WTC11 (cell line): Measurements from ENCODE around the gene ZBTB48. TPM values are rescaled to one million over a fixed set of nuclear protein-coding genes. Genes with fewer than 3 reads are reported as not detected.

Source experiments
- ATAC-seq: fragments of 200-7000 bp; cut with Tn5 transposase; 2 replicates; pipeline ENCODE4 v1.10.0; 2021; ENCODE audit warnings: mild to moderate bottlenecking, moderate library complexity
- CTCF ChIA-PET: fragments of 300-600 bp; sonication (Branson Sonifier 250); formaldehyde crosslinking; loops from one replicate; lab custom pipeline; 2021; ENCODE audit warnings: antibody characterized with exemption; lab: Charles Lee
- POLR2A ChIA-PET: fragments of 350-600 bp; sonication (Branson Sonifier 250); formaldehyde crosslinking; loops from one replicate; lab custom pipeline; 2021; ENCODE audit warnings: antibody characterized with exemption; lab: Charles Lee
- DNase-seq: peaks from one replicate; pipeline ENCODE4 v3.0.0; 2021; ENCODE audit warnings: low spot score
- H3K27ac Mint-ChIP-seq: 2 replicates; pipeline ENCODE4 v1.8.0; 2021; ENCODE audit warnings: mixed read lengths
- H3K27me3 Mint-ChIP-seq: 2 replicates; pipeline ENCODE4 v1.8.0; 2021; ENCODE audit warnings: low read depth, mild to moderate bottlenecking, moderate library complexity, mixed read lengths
- H3K36me3 Mint-ChIP-seq: 2 replicates; pipeline ENCODE4 v1.8.0; 2021; ENCODE audit warnings: mixed read lengths
- H3K4me1 Mint-ChIP-seq: 2 replicates; pipeline ENCODE4 v1.8.0; 2022; ENCODE audit warnings: mixed read lengths
- H3K4me3 Mint-ChIP-seq: 2 replicates; pipeline ENCODE4 v1.8.0; 2021; ENCODE audit warnings: mild to moderate bottlenecking, moderate library complexity, mixed read lengths
- H3K9me3 Mint-ChIP-seq: 2 replicates; pipeline ENCODE4 v1.8.0; 2021; ENCODE audit warnings: mixed read lengths
- CBFB ChIP-seq: sonication (generic); formaldehyde crosslinking; IDR thresholded peaks from 2 replicates; pipeline ENCODE4 v1.8.1; 2022; ENCODE audit warnings: mild to moderate bottlenecking, low read depth, missing genetic modification reagents
- EMX1 ChIP-seq: fragments of 250-450 bp; sonication (Bioruptor Pico); IDR thresholded peaks from 2 replicates; pipeline ENCODE4 v1.8.0; 2021; ENCODE audit warnings: mild to moderate bottlenecking
- FOXJ3 ChIP-seq: sonication (generic); formaldehyde crosslinking; IDR thresholded peaks from 2 replicates; pipeline ENCODE4 v1.9.0; 2021; ENCODE audit warnings: missing genetic modification reagents, mild to moderate bottlenecking, borderline replicate concordance
- JAZF1 ChIP-seq: fragments of 250-450 bp; sonication (Bioruptor Pico); IDR thresholded peaks from 2 replicates; pipeline ENCODE4 v1.9.0; 2021; ENCODE audit warnings: moderate library complexity, mild to moderate bottlenecking, inconsistent platforms
- MYBL2 ChIP-seq: sonication (generic); formaldehyde crosslinking; IDR thresholded peaks from 2 replicates; pipeline ENCODE4 v1.8.1; 2023; ENCODE audit warnings: mild to moderate bottlenecking, moderate library complexity, missing genetic modification reagents
- NFYB ChIP-seq: sonication (generic); formaldehyde crosslinking; conservative IDR thresholded peaks from 2 replicates; pipeline ENCODE4 v1.8.0; 2022; ENCODE audit warnings: low read depth, missing genetic modification reagents
- SMAD3 ChIP-seq: sonication (generic); formaldehyde crosslinking; IDR thresholded peaks from 2 replicates; pipeline ENCODE4 v1.8.0; 2022; ENCODE audit warnings: missing genetic modification reagents, mild to moderate bottlenecking, borderline replicate concordance
- SP1 ChIP-seq: sonication (generic); formaldehyde crosslinking; conservative IDR thresholded peaks from 2 replicates; pipeline ENCODE4 v1.8.1; 2022; ENCODE audit warnings: missing genetic modification reagents
- TEAD4 ChIP-seq: sonication (generic); formaldehyde crosslinking; IDR thresholded peaks from 2 replicates; pipeline ENCODE4 v1.8.0; 2022; ENCODE audit warnings: mild to moderate bottlenecking, missing genetic modification reagents
- ZBTB21 ChIP-seq: sonication (generic); formaldehyde crosslinking; IDR thresholded peaks from 2 replicates; pipeline ENCODE4 v1.8.1; 2023; ENCODE audit warnings: mild to moderate bottlenecking, missing genetic modification reagents, borderline replicate concordance
- ZNF138 ChIP-seq: sonication (generic); formaldehyde crosslinking; conservative IDR thresholded peaks from 2 replicates; pipeline ENCODE4 v1.8.1; 2022; ENCODE audit warnings: mild to moderate bottlenecking, moderate library complexity, missing genetic modification reagents
- ZNF219 ChIP-seq: sonication (generic); formaldehyde crosslinking; IDR thresholded peaks from 2 replicates; pipeline ENCODE4 v1.8.0; 2023; ENCODE audit warnings: missing genetic modification reagents, mild to moderate bottlenecking, borderline replicate concordance
- total RNA-seq: library from RNA; stranded (reverse); gene quantifications from 3 replicates; pipeline ENCODE4 v1.2.3, GENCODE V29; 2021
- TF ChIP-seq, protein P1 (sequence below): sonication (generic); formaldehyde crosslinking; IDR thresholded peaks from 2 replicates; pipeline ENCODE4 v1.8.0; 2022; ENCODE audit warnings: mild to moderate bottlenecking, missing genetic modification reagents
- TF ChIP-seq, protein P2 (sequence below): fragments of 250-450 bp; sonication (Bioruptor Pico); IDR thresholded peaks from 2 replicates; pipeline ENCODE4 v1.9.0; 2021; ENCODE audit warnings: mild to moderate bottlenecking
- TF ChIP-seq, protein P3 (sequence below): fragments of 250-450 bp; sonication (Bioruptor Pico); IDR thresholded peaks from 2 replicates; pipeline ENCODE4 v1.8.0; 2021; ENCODE audit warnings: mild to moderate bottlenecking
- TF ChIP-seq, protein P4 (sequence below): sonication (generic); formaldehyde crosslinking; IDR thresholded peaks from 2 replicates; pipeline ENCODE4 v1.8.1; 2023; ENCODE audit warnings: mild to moderate bottlenecking, moderate library complexity, missing genetic modification reagents
- TF ChIP-seq, protein P5 (sequence below): sonication (generic); formaldehyde crosslinking; IDR thresholded peaks from 2 replicates; pipeline ENCODE4 v1.8.0; 2022; ENCODE audit warnings: mild to moderate bottlenecking, missing genetic modification reagents

The ZBTB48 gene
- total RNA-seq, 1 experiment from 2014 or later: 29.1 TPM

DNA sequence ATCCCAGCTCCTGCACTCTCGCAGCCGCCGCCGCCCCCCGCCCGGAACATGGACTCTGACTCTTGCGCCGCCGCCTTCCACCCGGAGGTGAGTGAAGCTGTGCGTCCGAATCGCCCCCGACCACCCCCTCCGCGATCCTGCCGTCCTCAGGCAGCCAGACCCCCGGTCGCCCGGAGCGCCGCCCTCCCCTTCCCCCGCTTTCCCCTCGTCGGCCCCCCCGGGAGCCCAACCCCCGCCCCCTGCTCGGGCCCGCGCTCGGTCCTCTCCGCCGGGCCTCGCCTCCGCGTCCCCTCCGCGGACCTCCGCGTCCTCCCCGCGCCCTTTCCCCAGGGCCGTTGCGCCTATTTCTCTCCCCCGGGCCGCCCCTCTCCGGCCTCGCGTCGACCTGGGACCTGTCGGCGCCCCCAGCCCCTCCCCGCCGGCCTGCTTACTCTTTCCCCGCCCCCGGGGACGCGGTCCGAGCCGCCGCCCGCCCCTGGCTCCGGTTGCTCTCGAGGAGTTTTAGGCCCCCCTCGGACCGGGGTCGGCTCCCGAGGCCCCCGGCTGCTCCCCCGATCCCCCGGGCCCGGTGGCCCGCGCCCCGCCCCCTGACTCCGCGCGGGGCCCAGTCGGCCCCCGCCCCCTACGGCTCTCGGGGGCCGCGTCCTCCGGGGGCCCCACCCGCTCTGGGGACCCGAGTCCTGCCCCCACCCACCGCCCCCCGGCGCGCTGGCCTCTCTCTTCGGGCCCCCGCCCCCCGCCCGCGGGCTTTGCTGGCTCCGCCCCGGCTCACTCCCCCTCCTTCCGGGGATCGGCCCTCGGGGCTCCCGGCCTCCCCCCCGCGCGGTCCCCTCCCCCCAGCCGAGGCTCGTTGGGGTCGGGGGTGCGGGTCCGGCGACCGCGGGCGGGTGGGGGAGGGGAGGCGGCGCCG, 34.5 kb downstream of the ZBTB48 start:
- no peaks in the 10 kb centered on the region for H3K9me3 Mint-ChIP-seq
- peaks cover 13% of the 10 kb centered on the region for H3K27me3 Mint-ChIP-seq
- ChIA-PET CTCF (interaction anchor here (0.6 to 0.9 kb wide), 3 partner anchors 11 to 897 kb away, joined by 3 to 6 read pairs (median 3); partner anchors contain the start of gene KLHL21), POLR2A (interaction anchor here (1.1 kb wide), 1 partner anchor 12 kb away, joined by 6 read pairs; the partner anchor contains the start of gene KLHL21)
- H3K36me3 Mint-ChIP-seq: peaks cover 19% of the 10 kb centered on the region
- H3K4me3 Mint-ChIP-seq: peak overlapping the region; percentile 60
- TF ChIP-seq SMAD3 (CRISPR knock-in tag): no peak
- TF ChIP-seq MYBL2 (CRISPR knock-in tag): no peak
- TF ChIP-seq ZBTB21 (CRISPR knock-in tag): no peak
- no peak for TF ChIP-seq ZNF219 (CRISPR knock-in tag)
- no peak for TF ChIP-seq JAZF1
- TF ChIP-seq, protein P1, sequence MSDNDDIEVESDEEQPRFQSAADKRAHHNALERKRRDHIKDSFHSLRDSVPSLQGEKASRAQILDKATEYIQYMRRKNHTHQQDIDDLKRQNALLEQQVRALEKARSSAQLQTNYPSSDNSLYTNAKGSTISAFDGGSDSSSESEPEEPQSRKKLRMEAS: no peak
- no peak for TF ChIP-seq CBFB (CRISPR knock-in tag)
- no peak for TF ChIP-seq ZNF138 (CRISPR knock-in tag)
- TF ChIP-seq, protein P2, sequence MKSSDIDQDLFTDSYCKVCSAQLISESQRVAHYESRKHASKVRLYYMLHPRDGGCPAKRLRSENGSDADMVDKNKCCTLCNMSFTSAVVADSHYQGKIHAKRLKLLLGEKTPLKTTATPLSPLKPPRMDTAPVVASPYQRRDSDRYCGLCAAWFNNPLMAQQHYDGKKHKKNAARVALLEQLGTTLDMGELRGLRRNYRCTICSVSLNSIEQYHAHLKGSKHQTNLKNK (CRISPR knock-in tag): no peak
- TF ChIP-seq FOXJ3 (CRISPR knock-in tag): no peak
- TF ChIP-seq, protein P3, sequence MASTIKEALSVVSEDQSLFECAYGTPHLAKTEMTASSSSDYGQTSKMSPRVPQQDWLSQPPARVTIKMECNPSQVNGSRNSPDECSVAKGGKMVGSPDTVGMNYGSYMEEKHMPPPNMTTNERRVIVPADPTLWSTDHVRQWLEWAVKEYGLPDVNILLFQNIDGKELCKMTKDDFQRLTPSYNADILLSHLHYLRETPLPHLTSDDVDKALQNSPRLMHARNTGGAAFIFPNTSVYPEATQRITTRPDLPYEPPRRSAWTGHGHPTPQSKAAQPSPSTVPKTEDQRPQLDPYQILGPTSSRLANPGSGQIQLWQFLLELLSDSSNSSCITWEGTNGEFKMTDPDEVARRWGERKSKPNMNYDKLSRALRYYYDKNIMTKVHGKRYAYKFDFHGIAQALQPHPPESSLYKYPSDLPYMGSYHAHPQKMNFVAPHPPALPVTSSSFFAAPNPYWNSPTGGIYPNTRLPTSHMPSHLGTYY (CRISPR knock-in tag): no peak
- TF ChIP-seq, protein P4, sequence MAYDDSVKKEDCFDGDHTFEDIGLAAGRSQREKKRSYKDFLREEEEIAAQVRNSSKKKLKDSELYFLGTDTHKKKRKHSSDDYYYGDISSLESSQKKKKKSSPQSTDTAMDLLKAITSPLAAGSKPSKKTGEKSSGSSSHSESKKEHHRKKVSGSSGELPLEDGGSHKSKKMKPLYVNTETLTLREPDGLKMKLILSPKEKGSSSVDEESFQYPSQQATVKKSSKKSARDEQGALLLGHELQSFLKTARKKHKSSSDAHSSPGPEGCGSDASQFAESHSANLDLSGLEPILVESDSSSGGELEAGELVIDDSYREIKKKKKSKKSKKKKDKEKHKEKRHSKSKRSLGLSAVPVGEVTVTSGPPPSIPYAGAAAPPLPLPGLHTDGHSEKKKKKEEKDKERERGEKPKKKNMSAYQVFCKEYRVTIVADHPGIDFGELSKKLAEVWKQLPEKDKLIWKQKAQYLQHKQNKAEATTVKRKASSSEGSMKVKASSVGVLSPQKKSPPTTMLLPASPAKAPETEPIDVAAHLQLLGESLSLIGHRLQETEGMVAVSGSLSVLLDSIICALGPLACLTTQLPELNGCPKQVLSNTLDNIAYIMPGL (CRISPR knock-in tag): no peak
- TF ChIP-seq NFYB (CRISPR knock-in tag): no peak
- TF ChIP-seq SP1 (CRISPR knock-in tag): no peak
- TF ChIP-seq TEAD4: no peak
- TF ChIP-seq, protein P5, sequence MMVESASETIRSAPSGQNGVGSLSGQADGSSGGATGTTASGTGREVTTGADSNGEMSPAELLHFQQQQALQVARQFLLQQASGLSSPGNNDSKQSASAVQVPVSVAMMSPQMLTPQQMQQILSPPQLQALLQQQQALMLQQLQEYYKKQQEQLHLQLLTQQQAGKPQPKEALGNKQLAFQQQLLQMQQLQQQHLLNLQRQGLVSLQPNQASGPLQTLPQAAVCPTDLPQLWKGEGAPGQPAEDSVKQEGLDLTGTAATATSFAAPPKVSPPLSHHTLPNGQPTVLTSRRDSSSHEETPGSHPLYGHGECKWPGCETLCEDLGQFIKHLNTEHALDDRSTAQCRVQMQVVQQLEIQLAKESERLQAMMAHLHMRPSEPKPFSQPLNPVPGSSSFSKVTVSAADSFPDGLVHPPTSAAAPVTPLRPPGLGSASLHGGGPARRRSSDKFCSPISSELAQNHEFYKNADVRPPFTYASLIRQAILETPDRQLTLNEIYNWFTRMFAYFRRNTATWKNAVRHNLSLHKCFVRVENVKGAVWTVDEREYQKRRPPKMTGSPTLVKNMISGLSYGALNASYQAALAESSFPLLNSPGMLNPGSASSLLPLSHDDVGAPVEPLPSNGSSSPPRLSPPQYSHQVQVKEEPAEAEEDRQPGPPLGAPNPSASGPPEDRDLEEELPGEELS (CRISPR knock-in tag): no peak
- no peak for TF ChIP-seq EMX1 (CRISPR knock-in tag)
- DNase-seq: peak; percentile 58
- H3K27ac Mint-ChIP-seq: no peak overlapping the region
- 0 out of 2 replicates have a peak, but pooled peaks have one; percentile 1 for ATAC-seq
- peaks cover 21% of the 10 kb centered on the region for H3K4me1 Mint-ChIP-seq
